Activated CD8-positive, alpha-beta memory T cell treated with anti-CD3 and anti-CD28 coated beads for 4 hours (primary cell): ENCODE results near the gene DIAPH3.

ENCODE experiments used
- DNase-seq, 2 donors: peaks; one replicate each; pipeline ENCODE4 v3.0.0-alpha.2; 2020; ENCODE audit warnings: low read depth in 2 of 2

The DIAPH3 gene

GRCh38 chr13:59782696-59783095 lies 381.0 kb downstream of the DIAPH3 start:
- no peak for DNase-seq

- no peak for DNase-seq
Measured at GRCh38 chr13:59780058-59780457, 383.7 kb downstream of the DIAPH3 start.

GRCh38 chr13:59776924-59777690 lies 386.6 kb downstream of the DIAPH3 start:
- DNase-seq, result no peak

GRCh38 chr13:59774491-59774971 lies 389.2 kb downstream of the DIAPH3 start:
- no peak for DNase-seq

- no peak for DNase-seq
Measured at GRCh38 chr13:59771272-59771671, 392.5 kb downstream of the DIAPH3 start.

- no peak for DNase-seq
Measured at GRCh38 chr13:59770451-59770850, 393.3 kb downstream of the DIAPH3 start.

GRCh38 chr13:59766236-59766635 lies 397.5 kb downstream of the DIAPH3 start:
- no peak for DNase-seq

- no peak for DNase-seq
Measured at GRCh38 chr13:59755632-59756290, 408.0 kb downstream of the DIAPH3 start.

GRCh38 chr13:59754411-59754810 lies 409.3 kb downstream of the DIAPH3 start:
- DNase-seq, result no peak

GRCh38 chr13:59750860-59751259 lies 412.9 kb downstream of the DIAPH3 start:
- no peak for DNase-seq

- no peak for DNase-seq
Measured at GRCh38 chr13:59748046-59748445, 415.7 kb downstream of the DIAPH3 start.

GRCh38 chr13:59747529-59747928 lies 416.2 kb downstream of the DIAPH3 start:
- no peak for DNase-seq

- no peak for DNase-seq
Measured at GRCh38 chr13:59746291-59746962, 417.3 kb downstream of the DIAPH3 start.

GRCh38 chr13:59745392-59745788 lies 418.3 kb downstream of the DIAPH3 start:
- DNase-seq, result no peak

GRCh38 chr13:59744747-59745391 lies 418.9 kb downstream of the DIAPH3 start:
- DNase-seq, result no peak

- no peak for DNase-seq
Measured at GRCh38 chr13:59743195-59743594, 420.5 kb downstream of the DIAPH3 start.

- DNase-seq, result no peak
Measured at GRCh38 chr13:59742467-59742866, 421.3 kb downstream of the DIAPH3 start.

- DNase-seq, result no peak
Measured at GRCh38 chr13:59738921-59739320, 424.8 kb downstream of the DIAPH3 start.

GRCh38 chr13:59734393-59734792 lies 429.3 kb downstream of the DIAPH3 start:
- DNase-seq, result no peak

- DNase-seq, result no peak
Measured at GRCh38 chr13:59733744-59734143, 430.0 kb downstream of the DIAPH3 start.

GRCh38 chr13:59730026-59730425 lies 433.7 kb downstream of the DIAPH3 start:
- DNase-seq, result no peak

- no peak for DNase-seq
Measured at GRCh38 chr13:59728896-59729545, 434.7 kb downstream of the DIAPH3 start.
